A172 (cell line): ENCODE measurements around the gene IGFL3. TPM values are rescaled to one million over a fixed set of nuclear protein-coding genes. Genes with fewer than 3 reads are reported as not detected.

ENCODE experiments used
- DNase-seq: peaks from one replicate; pipeline ENCODE4 v3.0.0-alpha.2; 2015; ENCODE audit warnings: low spot score
- total RNA-seq: library from RNA; depleted of rRNA; stranded (reverse); fragments of >200 nt; shearing (Covaris generic); gene quantifications from 2 replicates; pipeline ENCODE4 v1.2.3, GENCODE V29; 2014; rRNA removed

The IGFL3 gene
- total RNA-seq, 1 experiment from 2014 or later = not detected

DNA sequence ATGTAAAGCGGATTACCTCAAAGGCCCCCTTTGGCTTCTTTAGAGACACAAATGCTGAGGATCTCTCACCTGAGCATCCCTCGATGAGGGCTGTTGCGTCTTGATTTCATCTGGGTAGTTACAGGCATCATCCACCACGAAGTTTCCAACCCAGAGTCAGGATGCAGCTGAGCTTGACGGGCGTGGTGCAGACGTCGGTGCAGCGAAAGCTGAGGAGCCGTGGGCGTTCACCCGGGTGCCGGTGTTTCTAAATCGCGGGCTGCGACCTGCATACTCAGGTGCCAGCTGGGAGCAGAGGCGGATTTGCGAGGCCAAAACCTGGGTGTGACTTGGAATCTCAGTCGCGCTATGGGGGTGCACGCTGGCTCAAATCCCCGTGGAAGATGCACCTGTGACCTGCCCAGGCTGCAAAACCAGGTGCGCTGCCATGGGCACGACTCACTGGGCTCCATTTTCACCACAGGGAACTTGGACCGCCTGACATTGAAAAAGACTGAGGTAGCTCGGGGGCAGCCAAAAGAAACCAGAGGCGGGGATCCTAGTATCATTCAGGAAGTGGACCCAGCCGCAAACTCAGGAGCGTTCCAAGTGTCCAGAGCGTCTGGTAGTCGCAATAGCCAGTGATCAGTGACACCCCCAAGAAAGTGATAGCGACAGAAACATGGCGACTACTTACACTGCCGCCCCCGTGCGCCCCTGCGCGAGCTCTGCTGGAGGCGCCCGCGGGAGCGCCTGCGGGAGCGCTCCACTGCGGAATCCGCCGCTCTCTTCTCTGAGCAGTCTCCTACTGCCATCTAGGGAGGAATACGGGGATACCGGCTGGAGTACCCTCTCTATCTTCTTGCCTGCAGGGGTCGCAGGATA, 47.3 kb downstream of the IGFL3 start:
- peak; percentile 58 for DNase-seq

DNA sequence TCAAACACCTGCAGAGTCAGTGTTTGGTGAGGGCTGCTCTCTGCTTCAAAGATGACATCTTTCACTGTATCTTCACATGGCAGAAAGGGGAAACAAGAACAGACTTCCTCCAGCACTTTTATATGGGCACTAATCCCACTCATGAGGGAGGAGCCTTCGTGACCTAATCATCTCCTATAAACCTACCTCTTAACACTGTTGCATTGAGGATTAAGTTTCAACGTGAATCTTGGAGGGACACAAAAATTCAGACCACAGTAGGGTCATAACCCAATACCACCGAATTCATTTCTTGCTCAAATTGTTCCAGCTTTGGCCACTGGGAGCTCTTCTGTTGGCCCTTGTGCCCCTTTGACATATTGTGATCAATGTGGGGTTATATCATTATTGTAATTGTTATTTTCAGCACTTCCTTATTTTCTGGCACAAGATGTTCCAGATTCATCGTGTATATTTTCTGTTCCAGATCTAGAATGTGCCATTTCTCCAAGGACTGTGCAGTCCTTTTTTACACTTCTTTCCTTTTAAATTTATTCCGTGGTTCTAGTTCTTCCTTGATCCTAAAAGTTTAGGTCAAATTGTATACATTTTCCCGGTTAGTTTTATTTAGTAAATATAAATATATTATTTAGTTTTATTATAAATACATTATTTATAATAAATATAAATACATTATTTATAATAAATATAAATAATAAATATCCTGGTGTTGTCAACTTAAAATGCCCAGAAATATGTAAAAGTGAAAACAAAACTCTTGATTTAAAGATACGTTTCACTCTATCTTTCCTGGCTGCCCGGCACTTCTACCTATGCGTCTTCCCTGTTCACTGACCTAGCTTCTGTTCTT, 48.2 kb downstream of the IGFL3 start:
- no peak for DNase-seq

DNA sequence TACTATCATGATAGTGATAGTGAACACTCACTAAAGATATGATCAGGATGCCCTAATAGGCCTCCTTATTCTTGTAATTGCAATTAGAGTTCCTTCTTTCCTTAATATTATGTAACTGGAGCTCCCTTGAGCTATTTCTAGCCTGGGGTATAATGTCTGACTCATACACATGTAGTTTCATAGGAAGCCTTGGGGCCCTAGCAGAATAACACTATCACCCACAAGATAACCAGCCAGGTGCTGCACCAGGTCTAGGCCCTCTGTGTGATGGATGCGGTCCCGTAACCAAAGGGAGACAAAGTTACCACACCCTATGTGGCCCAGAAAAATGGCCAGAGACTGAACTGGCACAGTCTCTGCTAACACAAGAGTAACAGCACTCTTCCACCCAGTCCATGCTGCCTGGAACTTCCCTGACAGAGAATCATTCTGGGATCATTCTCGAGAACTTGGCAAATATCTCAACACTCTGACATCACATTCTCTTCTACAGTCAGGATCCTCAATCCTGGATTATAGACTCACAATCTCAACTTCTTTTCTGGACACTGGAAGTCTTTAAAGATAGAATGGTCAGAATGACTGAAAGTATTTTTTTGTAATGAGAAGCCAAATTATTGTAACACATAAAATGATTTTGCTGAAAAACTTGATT, 51.1 kb downstream of the IGFL3 start:
- DNase-seq = no peak

Other genes with a start within 250 kb of the IGFL3 start
- 16.2 and 24.6 TPM in 2 replicates for gene IRF2BP1, start 238.5 kb downstream of the IGFL3 start, total RNA-seq
- gene MYPOP, start 222.1 kb downstream of the IGFL3 start, total RNA-seq = 0.48 and 1.1 TPM in 2 replicates
- gene NANOS2, start 209.9 kb downstream of the IGFL3 start, total RNA-seq = not detected in 2 replicates
- 0.17 and 0.53 TPM in 2 replicates for gene NOVA2, start 150.8 kb downstream of the IGFL3 start, total RNA-seq
- gene CCDC61, start 129.2 kb downstream of the IGFL3 start, total RNA-seq = 2.4 and 3.1 TPM in 2 replicates
- gene PGLYRP1, start 101.6 kb downstream of the IGFL3 start, total RNA-seq = not detected in 2 replicates
- not detected in 2 replicates for gene IGFL4, start 83.7 kb downstream of the IGFL3 start, total RNA-seq
- gene IGFL2, start 23.6 kb upstream of the IGFL3 start, total RNA-seq = not detected in 2 replicates
- 0.67 TPM in 1 of 2 replicates, not detected in the other for gene IGFL1, start 105.1 kb upstream of the IGFL3 start, total RNA-seq
- not detected in 2 replicates for gene HIF3A, start 172.4 kb upstream of the IGFL3 start, total RNA-seq
- gene PPP5C, start 222.4 kb upstream of the IGFL3 start, total RNA-seq = 40.4 and 53.1 TPM in 2 replicates